Omental fat pad (tissue), 4 donors: ENCODE data around the gene GPR3. TPM values are rescaled to one million over a fixed set of nuclear protein-coding genes. Genes with fewer than 3 reads are reported as not detected.
"Not testable (repeated sequence)": the region's sequence is repeated elsewhere in the genome, so short reads cannot be mapped to it uniquely, and the experiment has no call there.

ENCODE experiments used
- ATAC-seq: fragments of 150-250 bp; one replicate; pipeline ENCODE4 v1.9.1; 2016; ENCODE audit warnings: mild to moderate bottlenecking, moderate library complexity; ENCODE audit not compliant: low FRiP score
- DNase-seq: peaks from one replicate; pipeline ENCODE4 v3.0.0-alpha.2; 2019; ENCODE audit warnings: low spot score
- CTCF ChIP-seq, 3 donors: fragments of 450-650 bp; IDR thresholded peaks; one replicate each; pipeline ENCODE4 v1.5.1; 2016 to 2017; ENCODE audit warnings: antibody characterized with exemption in 3 of 3, mild to moderate bottlenecking in 3 of 3, moderate library complexity in 2 of 3
- total RNA-seq, 4 donors: library from RNA; depleted of rRNA; stranded (reverse); fragments of >200 nt; gene quantifications; one replicate each; pipeline ENCODE4 v1.1.0, GENCODE V29; 2016

GPR3 gene
- total RNA-seq, 4 donors from 2014 or later, result 0.19 to 1.3 (median 0.65) TPM; not detected in 1

- no peak for TF ChIP-seq CTCF (IDR thresholded peaks at IDR 0.05)
- DNase-seq, result no peak
- peak; percentile 64 for ATAC-seq
Observed at GRCh38 chr1:27428316-27429028, 36.0 kb downstream of the GPR3 start.

DNA sequence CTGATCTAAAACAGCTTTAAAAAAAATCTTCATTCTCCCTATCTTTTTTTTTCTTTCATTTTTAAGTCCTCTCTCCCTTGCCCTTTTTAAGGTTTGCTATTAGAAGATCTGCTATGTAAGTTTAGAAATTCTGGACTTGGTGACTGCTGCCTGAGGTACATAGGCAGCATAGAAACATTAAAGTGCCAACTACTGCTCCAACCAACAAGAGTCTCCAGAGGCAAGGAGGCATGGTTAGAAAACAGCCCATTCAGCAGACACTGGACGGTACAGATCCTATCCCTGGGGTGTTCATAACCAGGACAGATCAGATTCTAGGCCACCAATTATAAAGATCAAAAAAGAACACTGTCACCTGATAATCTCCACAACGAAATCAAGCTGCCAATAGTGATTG, 36.6 kb downstream of the GPR3 start:
- DNase-seq (no peak), ATAC-seq (no peak)
- TF ChIP-seq CTCF (IDR thresholded peaks at IDR 0.05), result no peak

- no peak for DNase-seq
- no peak for TF ChIP-seq CTCF (IDR thresholded peaks at IDR 0.05)
- ATAC-seq, result no peak
Observed at GRCh38 chr1:27430903-27431600, 38.6 kb downstream of the GPR3 start.

DNA sequence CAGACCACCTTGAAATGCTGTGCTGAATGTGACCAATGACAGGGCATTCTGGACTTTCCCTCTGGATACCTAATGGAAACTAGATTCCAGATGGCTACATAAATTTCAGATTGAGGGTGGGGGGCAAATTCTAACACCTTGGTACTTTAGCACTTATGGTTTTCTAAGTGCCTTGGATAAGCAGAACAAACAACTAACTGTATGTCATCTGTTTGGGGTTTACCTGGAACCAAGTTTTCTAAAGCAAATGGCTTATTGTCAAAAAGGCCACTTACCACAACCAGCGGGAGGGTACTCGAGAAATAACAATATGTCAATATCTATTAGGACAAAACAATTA, 39.1 kb downstream of the GPR3 start:
- no peak for TF ChIP-seq CTCF (IDR thresholded peaks at IDR 0.05)
- ATAC-seq (no peak), DNase-seq (no peak)

DNA sequence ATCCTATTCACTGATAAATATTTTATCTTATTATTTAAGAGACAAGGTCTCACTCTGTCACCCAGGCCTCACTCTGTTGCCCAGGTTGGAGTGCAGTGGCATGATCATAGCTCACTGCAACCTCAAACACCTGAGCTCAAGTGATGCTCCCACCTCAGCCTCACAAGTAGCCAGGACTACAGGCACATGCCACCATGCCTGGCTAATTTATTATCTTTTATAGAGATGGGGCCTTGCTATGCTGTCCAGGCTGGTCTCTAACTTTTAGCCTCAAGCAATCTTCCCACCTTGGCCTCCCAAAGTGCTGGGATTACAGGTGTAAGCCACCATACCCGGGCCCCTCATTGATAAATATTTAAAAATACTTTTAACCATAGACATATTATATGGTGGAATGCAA, 40.3 kb downstream of the GPR3 start:
- ATAC-seq, DNase-seq: not testable (repeated sequence)

- DNase-seq (no peak), ATAC-seq (no peak)
Observed at GRCh38 chr1:27433706-27434105, 41.3 kb downstream of the GPR3 start.

More at GRCh38 chr1:27433706-27434105, 41.3 kb downstream of the GPR3 start:
- no peak for TF ChIP-seq CTCF (IDR thresholded peaks at IDR 0.05)
